ENCODE results near the gene LIPI. TPM values are rescaled to one million over a fixed set of nuclear protein-coding genes. Genes with fewer than 3 reads are reported as not detected.
"Not testable (repeated sequence)": the region's sequence is repeated elsewhere in the genome, so short reads cannot be mapped to it uniquely, and the experiment has no call there.

The LIPI gene
- total RNA-seq, 2 donors from 2014 or later: 0.40 TPM; not detected in 1

DNA sequence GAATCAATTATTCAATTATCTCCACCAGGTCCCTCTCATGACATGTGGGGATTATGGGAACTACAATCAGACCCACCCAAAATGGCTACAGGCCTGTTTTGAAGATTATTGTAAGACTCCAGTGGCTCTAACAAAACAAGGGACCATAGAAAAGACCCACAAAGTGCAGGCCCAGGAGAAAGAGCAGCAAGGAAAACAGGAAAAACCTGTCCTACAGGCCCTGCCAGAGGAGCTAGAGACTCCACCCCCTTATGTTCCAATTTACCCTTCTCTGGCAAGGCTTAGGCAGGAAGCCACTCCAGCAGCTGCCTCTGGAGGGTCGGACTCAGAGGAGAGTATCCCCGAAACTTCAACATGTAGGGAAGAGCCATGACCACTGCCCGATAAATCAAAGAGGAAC lies 96.5 kb downstream of the LIPI start:
- H3K27me3 ChIP-seq (replicated peaks; ENCODE audit: insufficient read depth): no peaks in the 10 kb centered on the region
- H3K27ac ChIP-seq: no peak overlapping the region
- no peak for DNase-seq (ENCODE audit: low spot score)
- intact Hi-C loops (cut with DNase I): no loop called here
- no peaks in the 10 kb centered on the region for H3K36me3 ChIP-seq
- 89% methylated on average over 3 of the region's 3 CpGs for WGBS
- H3K9me3 ChIP-seq: no peaks in the 10 kb centered on the region
- H3K4me1 ChIP-seq (replicated peaks): no peaks in the 10 kb centered on the region
- TF ChIP-seq POLR2A (IDR thresholded peaks at IDR 0.05) (no peak), POLR2AphosphoS5 (IDR thresholded peaks at IDR 0.05) (no peak)
- TF ChIP-seq, protein P1, sequence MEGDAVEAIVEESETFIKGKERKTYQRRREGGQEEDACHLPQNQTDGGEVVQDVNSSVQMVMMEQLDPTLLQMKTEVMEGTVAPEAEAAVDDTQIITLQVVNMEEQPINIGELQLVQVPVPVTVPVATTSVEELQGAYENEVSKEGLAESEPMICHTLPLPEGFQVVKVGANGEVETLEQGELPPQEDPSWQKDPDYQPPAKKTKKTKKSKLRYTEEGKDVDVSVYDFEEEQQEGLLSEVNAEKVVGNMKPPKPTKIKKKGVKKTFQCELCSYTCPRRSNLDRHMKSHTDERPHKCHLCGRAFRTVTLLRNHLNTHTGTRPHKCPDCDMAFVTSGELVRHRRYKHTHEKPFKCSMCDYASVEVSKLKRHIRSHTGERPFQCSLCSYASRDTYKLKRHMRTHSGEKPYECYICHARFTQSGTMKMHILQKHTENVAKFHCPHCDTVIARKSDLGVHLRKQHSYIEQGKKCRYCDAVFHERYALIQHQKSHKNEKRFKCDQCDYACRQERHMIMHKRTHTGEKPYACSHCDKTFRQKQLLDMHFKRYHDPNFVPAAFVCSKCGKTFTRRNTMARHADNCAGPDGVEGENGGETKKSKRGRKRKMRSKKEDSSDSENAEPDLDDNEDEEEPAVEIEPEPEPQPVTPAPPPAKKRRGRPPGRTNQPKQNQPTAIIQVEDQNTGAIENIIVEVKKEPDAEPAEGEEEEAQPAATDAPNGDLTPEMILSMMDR (IDR thresholded peaks at IDR 0.05): no peak
- H3K4me3 ChIP-seq: no peak overlapping the region

DNA sequence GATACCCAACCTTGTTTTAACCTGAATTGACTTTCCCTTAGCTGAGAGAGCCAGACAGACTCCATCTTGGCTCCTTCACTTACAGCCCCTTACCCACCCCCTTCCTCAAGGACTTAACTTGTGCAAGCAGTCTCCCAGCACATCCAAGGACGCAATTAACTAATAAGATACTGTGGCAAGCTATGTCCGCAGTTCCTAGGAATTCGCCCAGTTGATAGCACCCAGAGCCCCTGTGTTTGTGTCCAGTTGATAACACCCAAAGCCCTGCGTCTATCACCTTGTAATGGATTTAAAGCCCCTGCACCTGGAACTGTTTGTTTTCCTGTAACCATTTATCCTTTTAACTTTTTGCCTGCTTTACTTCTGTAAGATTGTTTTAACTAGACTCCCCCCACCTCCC lies 106.2 kb downstream of the LIPI start:
- H3K4me1 ChIP-seq (replicated peaks); H3K4me3 ChIP-seq; H3K27ac ChIP-seq; H3K9me3 ChIP-seq; H3K27me3 ChIP-seq (replicated peaks; ENCODE audit: insufficient read depth); H3K36me3 ChIP-seq; intact Hi-C loops (cut with DNase I); DNase-seq (ENCODE audit: low spot score): not testable (repeated sequence)
- 89% methylated on average over 4 of the region's 4 CpGs for WGBS

DNA sequence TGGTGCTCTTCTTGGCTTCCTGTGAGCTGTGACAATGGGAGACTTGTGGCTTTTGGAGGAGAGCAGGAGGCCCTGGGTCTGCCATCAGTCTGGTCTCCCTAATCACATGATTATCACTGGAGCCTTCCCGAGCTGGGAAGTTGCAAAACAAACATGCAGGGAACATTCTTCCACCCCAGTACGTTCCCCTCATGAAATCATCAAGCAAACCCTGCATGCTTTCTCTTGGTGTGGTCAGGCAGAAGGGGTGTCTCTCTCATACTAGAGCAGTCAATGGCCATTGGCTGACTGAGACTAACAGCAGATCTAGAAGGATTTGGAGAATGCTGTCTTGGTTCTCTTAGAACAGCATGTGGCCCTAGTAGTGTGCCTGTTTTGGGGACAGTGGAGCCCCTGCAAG lies 111.2 kb downstream of the LIPI start:
- TF ChIP-seq POLR2AphosphoS5 (IDR thresholded peaks at IDR 0.05) (no peak), POLR2A (IDR thresholded peaks at IDR 0.05) (no peak)
- TF ChIP-seq, protein P1 (IDR thresholded peaks at IDR 0.05): no peak
- Histone ChIP-seq H3K27ac (no peak overlapping the region), H3K9me3 (no peaks in the 10 kb centered on the region), H3K4me3 (no peak overlapping the region), H3K27me3 (replicated peaks; ENCODE audit: insufficient read depth) (no peaks in the 10 kb centered on the region), H3K36me3 (no peaks in the 10 kb centered on the region), H3K4me1 (replicated peaks) (no peaks in the 10 kb centered on the region)
- 29% methylated on average over 2 of the region's 2 CpGs for WGBS
- intact Hi-C loops (cut with DNase I): no loop called here
- DNase-seq (ENCODE audit: low spot score): no peak

DNA sequence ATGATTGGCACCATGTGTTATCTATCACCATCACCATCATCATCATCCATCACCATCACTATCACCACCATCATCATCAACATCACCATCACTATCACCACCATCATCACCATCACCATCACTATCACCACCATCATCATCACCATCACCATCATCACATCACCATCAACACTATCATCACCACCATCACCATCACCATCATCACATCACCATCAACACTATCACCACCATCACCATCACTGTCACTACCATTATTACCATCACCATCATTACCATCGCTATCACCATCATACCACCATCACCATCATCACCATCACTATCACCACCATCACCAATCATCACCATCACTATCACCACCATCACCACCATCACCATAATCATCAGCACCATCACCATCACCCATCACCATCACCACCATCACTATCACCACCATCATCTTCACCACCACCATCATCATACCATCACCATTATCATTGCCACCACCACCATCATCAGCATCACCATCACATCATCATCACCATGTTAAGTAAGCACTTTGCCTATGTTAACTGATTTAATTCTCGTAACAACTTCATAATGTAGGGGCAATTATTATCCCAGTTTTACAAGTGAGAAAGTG lies 112.8 kb downstream of the LIPI start:
- intact Hi-C loops (cut with DNase I): no loop called here
- no peak for DNase-seq (ENCODE audit: low spot score)
- 99% methylated on average over 2 of the region's 2 CpGs for WGBS
- no peak overlapping the region for H3K27ac ChIP-seq
- H3K4me3 ChIP-seq: no peak overlapping the region
- H3K36me3 ChIP-seq: no peaks in the 10 kb centered on the region
- no peaks in the 10 kb centered on the region for H3K4me1 ChIP-seq (replicated peaks)
- TF ChIP-seq, protein P1 (IDR thresholded peaks at IDR 0.05): no peak
- TF ChIP-seq POLR2AphosphoS5 (IDR thresholded peaks at IDR 0.05) (no peak), POLR2A (IDR thresholded peaks at IDR 0.05) (no peak)
- H3K9me3 ChIP-seq: no peaks in the 10 kb centered on the region
- H3K27me3 ChIP-seq (replicated peaks; ENCODE audit: insufficient read depth): no peaks in the 10 kb centered on the region

DNA sequence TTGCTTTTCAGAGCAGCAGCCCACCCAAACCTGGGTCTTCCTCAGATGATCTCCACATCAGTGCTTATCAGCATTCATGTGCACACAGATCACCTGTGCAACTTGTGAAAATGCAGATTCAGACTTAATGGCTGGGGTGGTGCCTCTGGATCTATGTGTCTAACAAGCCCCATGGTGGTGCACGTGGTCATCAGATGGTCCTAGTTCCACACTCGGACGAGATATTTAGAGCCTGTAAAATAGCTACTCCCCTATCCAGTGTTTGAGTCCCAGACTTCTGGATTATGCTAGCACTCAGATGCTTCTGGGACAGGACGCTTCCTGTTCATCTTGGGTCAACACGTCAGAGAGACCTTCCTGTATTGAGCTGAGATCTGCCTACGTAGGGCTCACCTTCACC lies 114.2 kb downstream of the LIPI start:
- no peaks in the 10 kb centered on the region for H3K36me3 ChIP-seq
- no peaks in the 10 kb centered on the region for H3K4me1 ChIP-seq (replicated peaks)
- DNase-seq (ENCODE audit: low spot score): no peak
- TF ChIP-seq, protein P1 (IDR thresholded peaks at IDR 0.05): no peak
- TF ChIP-seq POLR2A (IDR thresholded peaks at IDR 0.05): no peak
- intact Hi-C loops (cut with DNase I): no loop called here
- no peak overlapping the region for H3K27ac ChIP-seq
- no peaks in the 10 kb centered on the region for H3K9me3 ChIP-seq
- 94% methylated on average over 6 of the region's 6 CpGs for WGBS
- H3K27me3 ChIP-seq (replicated peaks; ENCODE audit: insufficient read depth): no peaks in the 10 kb centered on the region
- no peak overlapping the region for H3K4me3 ChIP-seq
